HG02943 (cell line): Measurements from ENCODE around the gene TXLNA.

ENCODE experiments used
- ATAC-seq: cut with Tn5 transposase; IDR thresholded peaks from one replicate; pipeline ENCODE4 v1.9.1; 2021; ENCODE audit warnings: mild to moderate bottlenecking, low read depth, moderate library complexity; ENCODE audit not compliant: unreplicated experiment

Gene TXLNA

DNA sequence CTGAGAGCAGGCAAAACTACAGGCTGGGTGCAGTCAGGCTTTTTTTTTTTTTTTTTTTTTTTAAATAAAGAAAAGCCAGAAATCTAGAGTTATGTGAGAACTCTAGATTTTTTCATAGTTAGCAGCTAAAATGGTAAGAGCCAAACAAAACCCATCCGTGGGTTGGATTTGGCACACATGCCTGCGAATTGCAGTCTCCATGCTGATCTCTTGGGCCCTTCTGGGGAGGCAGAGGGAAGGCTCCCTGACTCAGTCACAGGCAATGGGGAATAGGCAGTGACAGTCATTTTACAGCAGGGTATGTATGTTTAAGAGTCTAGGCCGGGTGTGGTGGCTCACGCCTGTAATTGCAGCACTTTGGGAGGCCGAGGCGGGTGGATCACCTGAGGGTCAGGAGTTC lies 2.6 kb downstream of the TXLNA start:
- ATAC-seq: no peak

DNA sequence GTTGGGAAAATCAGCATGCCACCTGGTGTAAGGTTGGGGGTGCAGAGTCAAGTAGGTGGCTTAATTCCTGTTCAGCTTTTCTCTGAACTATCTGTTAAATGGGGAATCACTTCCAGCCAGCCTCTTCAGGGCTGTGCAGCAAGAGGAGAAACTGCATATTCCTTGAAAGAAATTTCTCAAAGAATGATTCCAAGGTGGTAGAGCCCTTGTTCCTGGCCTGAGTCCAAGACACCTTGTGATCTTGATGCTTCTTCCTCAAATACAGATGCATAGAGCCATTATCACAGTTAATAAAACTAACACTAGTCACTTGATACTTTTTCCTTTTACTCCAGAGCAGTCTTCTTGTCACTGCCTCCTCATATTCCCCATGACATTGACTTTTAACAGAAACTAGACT lies 5.2 kb downstream of the TXLNA start:
- no peak for ATAC-seq

DNA sequence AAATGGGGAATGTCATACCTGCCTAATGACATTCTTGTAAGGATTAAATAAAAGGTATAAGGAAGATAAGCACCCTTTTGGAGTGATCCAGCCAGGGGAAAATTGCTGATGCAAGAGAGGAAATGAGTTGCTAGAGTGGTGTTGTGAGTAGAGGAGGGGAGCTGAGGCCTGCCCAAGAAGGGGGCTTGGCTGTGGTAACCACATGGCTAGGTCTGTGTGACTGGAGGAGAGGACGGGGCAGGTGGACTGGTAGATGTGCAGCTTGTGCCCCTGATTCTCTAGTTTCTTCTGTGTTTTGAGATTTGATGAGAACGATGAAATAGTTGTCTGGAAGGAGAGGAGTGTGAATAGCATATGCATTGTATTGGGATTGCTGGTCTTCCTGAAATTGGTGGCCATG lies 6.6 kb downstream of the TXLNA start:
- ATAC-seq: no peak

GRCh38 chr1:32186491-32186890 lies 7.0 kb downstream of the TXLNA start:
- no peak for ATAC-seq

- no peak for ATAC-seq
Observed at GRCh38 chr1:32187850-32188249, 8.4 kb downstream of the TXLNA start.

DNA sequence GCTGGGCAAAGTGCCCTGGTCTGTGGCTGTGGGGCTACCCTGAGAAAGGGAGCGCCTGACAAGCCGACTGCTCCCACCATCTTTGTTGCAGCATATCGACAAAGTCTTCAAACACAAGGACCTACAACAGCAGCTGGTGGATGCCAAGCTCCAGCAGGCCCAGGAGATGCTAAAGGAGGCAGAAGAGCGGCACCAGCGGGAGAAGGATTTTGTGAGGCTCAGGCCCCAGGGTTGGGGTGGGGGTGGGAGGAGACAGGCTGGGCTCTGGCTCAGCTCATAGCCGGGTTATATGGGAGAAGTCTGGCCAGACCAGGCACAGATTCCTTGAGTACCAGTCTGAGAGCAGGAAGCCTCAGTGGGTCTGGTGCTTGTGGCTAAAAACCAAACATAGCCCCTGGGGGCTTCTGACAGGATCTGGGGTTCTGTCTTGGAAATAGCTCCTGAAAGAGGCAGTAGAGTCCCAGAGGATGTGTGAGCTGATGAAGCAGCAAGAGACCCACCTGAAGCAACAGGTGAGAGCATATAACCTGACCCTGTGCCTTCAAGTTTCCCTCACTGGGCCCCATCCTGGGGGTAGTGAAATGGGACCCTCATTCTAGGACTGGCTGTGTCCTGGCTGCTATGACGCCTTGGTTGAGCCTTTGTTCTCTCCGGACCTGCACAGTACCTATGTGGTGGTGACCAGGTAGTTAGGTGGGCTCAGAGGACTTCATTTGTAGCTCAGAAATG lies 12.9 kb downstream of the TXLNA start:
- ATAC-seq: no peak

DNA sequence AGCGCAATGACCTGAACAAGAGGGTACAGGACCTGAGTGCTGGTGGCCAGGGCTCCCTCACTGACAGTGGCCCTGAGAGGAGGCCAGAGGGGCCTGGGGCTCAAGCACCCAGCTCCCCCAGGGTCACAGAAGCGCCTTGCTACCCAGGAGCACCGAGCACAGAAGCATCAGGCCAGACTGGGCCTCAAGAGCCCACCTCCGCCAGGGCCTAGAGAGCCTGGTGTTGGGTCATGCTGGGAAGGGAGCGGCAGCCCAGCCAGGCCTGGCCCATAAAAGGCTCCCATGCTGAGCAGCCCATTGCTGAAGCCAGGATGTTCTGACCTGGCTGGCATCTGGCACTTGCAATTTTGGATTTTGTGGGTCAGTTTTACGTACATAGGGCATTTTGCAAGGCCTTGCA lies 15.5 kb downstream of the TXLNA start:
- ATAC-seq: no peak

DNA sequence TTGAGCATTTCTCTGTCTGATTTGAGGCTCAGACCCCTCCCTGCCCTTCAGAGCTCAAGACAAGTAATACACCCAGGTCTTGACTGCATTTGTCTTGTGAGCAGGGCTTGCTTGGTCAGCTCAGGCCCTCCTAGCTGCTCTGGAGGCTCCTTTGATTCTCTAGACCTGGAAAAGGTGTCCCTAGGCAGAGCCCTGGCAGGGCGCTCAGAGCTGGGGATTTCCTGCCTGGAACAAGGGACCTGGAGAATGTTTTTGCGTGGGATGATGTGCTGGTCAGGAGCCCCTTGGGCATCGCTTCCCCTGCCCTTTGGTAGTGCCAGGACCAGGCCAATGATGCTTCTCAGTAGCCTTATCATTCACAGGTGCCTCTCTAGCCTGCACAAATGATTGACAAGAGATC lies 16.1 kb downstream of the TXLNA start:
- ATAC-seq: no peak

GRCh38 chr1:32195972-32196823 lies 16.7 kb downstream of the TXLNA start:
- ATAC-seq: no peak

GRCh38 chr1:32197074-32197473 lies 17.6 kb downstream of the TXLNA start:
- no peak for ATAC-seq

DNA sequence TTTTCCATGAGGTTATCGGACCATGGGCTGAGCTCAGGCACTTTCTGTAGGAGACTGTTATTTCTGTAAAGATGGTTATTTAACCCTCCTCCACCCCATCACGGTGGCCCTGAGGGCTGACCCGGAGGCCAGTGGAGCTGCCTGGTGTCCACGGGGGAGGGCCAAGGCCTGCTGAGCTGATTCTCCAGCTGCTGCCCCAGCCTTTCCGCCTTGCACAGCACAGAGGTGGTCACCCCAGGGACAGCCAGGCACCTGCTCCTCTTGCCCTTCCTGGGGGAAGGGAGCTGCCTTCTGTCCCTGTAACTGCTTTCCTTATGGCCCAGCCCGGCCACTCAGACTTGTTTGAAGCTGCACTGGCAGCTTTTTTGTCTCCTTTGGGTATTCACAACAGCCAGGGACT lies 18.4 kb downstream of the TXLNA start:
- no peak for ATAC-seq

- no peak for ATAC-seq
Observed at GRCh38 chr1:32198237-32199042, 19.0 kb downstream of the TXLNA start.

- no peak for ATAC-seq
Observed at GRCh38 chr1:32199043-32199716, 19.7 kb downstream of the TXLNA start.

DNA sequence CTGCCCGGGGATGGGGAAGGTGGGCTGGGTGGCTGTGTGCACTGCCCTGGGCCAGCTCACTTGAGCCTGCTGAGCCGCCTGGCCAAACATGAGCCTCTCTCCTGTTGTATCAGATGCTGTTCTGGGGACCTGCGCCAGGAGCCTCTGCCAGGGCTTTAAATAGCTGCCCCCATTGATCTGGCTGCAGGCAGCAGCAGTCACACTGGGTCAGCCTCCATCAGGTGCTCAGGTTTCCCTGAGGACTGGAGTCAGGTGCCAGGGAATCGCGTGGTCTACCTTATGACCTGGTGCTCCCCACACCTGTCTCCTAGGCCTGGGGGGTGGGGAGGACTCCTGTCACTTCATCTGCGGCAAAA lies 20.2 kb downstream of the TXLNA start:
- ATAC-seq: no peak

DNA sequence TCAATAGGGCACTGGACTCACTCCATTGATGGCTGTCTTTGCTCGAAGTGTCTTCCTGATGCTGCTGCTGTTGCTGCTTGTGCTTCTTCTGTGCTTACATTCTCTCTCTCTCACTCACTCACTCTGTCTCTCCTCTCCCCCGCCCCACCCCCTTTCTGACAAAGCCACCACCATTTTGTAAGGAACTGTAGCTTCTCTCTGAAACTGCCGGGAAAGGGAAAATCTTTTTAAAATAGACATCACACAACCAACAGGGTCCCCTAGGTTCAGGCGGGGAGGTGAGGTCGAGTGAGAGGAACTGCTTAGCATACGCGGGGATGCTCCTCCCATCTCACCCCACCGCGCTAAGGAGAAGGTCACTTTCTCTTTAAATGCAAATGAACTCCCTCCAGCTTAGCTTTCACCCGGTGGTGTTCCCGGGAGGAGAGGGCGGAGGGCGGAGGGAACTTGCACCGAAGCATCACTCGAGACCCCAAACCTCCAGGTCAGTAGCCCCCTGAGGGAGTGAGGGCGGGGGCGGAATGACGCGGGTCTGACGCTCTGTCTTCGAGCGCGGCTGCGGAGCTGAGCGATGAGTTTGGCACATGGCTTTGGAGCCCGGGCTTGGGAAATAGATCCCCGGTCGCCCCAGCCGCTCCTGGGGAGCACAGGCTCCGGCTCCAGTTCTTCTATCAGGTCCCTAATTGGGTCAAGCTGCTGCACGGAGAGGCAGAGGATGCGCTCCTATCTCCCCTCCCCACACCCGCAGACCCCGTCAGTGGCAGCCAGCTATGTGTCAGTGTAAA lies 20.9 kb downstream of the TXLNA start, which contains the start of gene CCDC28B:
Gene CCDC28B, plus strand, starts transcription at position 370 of the 785 bp plus-strand sequence. CDS start 1,341 bp downstream, outside the sequence.
- no peak for ATAC-seq

DNA sequence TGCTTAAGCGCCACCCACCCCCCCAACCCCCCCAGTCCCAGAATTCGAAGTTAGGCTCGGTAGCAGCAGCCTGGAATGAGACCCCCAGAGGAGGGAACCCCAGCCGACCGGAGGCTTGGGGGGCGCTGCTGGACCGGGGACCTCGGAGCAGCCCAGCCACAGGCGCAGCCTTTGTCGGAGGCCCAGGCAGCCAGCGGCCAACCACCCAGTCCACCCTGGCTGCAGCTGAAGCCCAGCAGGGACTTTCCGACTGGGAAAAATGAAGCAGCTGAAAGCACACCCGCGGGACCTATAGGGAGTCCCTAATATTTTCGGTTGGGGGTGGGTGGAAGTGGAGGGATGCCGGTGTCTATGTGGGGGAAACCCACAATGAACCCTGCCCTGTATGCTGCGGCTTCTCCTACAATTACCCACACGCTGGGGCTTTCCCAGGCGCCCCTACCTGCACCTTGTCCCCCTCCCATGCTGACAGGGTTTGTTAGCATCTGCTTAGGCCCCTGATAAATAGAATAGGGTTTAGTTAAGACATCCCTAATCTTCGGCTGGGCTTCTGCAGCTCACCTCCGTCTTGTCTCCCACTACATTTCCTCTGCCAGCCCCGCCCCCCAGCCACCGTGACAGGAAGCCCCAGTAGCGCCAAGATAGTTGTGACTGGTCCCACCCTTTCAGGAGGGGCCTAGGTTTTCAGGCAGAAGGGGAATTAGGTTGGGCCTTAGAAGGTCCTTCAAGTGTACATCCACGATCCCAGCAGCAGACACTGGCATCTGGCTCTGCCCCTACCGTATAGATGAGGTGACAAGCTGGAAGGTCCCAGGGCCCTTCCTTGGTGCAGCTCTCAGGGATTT lies 21.8 kb downstream of the TXLNA start:
- ATAC-seq: no peak

- ATAC-seq: no peak
Observed at GRCh38 chr1:32204943-32205361, 25.5 kb downstream of the TXLNA start.

DNA sequence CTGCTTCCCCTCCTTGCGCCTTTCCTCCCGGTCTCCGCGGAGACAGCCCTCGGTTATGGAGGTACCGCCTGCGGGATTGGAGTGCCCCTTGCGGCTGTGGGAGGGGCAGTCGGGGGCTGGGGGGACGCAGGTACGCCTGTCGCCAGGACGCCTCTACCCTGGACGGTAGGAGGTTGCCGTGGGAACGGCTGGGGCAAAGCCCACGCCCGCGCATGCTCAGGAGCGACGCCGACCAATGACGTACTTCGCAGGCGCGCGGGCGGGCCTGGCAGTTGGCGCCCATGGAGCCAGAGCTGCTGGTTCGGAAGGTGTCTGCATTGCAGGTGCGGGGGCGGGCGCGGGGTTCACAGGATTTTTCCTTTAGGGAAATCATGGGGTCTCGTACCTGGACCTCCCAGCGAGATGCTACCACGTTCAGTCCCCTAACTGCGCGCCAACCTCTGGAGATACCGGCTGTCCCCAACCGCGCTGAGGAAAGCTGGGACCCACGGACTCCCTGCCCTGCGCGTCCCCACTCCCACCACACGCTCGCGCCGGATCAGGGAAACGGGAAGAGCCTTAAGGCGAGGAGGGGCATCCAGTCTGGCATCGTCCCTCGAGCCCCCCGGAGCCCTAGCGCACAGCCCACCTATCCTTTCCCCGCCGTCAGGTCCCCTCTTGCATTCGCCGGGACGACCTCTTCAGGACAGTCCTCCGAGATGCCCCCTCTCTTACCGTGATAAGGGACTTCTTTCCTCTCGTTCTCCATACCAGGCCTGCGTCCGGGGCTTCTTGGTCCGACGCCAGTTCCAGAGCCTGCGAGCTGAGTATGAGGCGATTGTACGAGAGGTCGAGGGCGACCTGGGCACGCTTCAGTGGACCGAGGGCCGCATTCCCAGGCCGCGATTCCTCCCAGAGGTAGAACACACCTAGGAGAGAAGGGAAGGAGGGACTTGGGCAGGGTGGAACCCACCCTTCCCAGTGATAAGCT lies 26.2 kb downstream of the TXLNA start, which contains the start of gene IQCC:
Gene IQCC, plus strand, starts transcription at position 271 of the 970 bp plus-strand sequence. Its CDS starts 11 bp downstream, at position 282.
- no peak for ATAC-seq
